ENCODE results near the gene GPER1.

GRCh38 chr7:1093502-1093843, 5.6 kb downstream of the GPER1 start:
- TF ChIP-seq CTCF (IDR thresholded peaks at IDR 0.05; ENCODE audit: low read depth, low read length) (no peak), POLR2A (IDR thresholded peaks at IDR 0.05; ENCODE audit: extremely low read depth, insufficient read length) (no peak), MYC (IDR thresholded peaks at IDR 0.05; ENCODE audit: low read depth, low read length) (no peak)
- TF ChIP-seq, protein P1, sequence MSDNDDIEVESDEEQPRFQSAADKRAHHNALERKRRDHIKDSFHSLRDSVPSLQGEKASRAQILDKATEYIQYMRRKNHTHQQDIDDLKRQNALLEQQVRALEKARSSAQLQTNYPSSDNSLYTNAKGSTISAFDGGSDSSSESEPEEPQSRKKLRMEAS (IDR thresholded peaks at IDR 0.05; ENCODE audit: low read depth, low read length): no peak
